ENCODE data around the gene HMCN1.
"Not testable (repeated sequence)": the region's sequence is repeated elsewhere in the genome, so short reads cannot be mapped to it uniquely, and the experiment has no call there.

The HMCN1 gene

GRCh38 chr1:186149591-186149990, 415.4 kb downstream of the HMCN1 start:
- no peak for DNase-seq (ENCODE audit: low read depth)
- TF ChIP-seq MYC (IDR thresholded peaks at IDR 0.05; ENCODE audit: low read depth, low read length) (no peak), CTCF (IDR thresholded peaks at IDR 0.05; ENCODE audit: low read depth, low read length) (no peak), POLR2A (IDR thresholded peaks at IDR 0.05; ENCODE audit: extremely low read depth, insufficient read length) (no peak)
- TF ChIP-seq, protein P1, sequence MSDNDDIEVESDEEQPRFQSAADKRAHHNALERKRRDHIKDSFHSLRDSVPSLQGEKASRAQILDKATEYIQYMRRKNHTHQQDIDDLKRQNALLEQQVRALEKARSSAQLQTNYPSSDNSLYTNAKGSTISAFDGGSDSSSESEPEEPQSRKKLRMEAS (IDR thresholded peaks at IDR 0.05; ENCODE audit: low read depth, low read length): no peak
- H3K4me3 ChIP-seq (ENCODE audit: low read depth, low read length): no peak overlapping the region

GRCh38 chr1:186152227-186152619, 418.0 kb downstream of the HMCN1 start:
- DNase-seq (ENCODE audit: low read depth): no peak
- no peak for TF ChIP-seq CTCF (IDR thresholded peaks at IDR 0.05; ENCODE audit: low read depth, low read length)
- TF ChIP-seq, protein P1 (IDR thresholded peaks at IDR 0.05; ENCODE audit: low read depth, low read length): no peak
- TF ChIP-seq POLR2A (IDR thresholded peaks at IDR 0.05; ENCODE audit: extremely low read depth, insufficient read length): no peak
- no peak for TF ChIP-seq MYC (IDR thresholded peaks at IDR 0.05; ENCODE audit: low read depth, low read length)
- H3K4me3 ChIP-seq (ENCODE audit: low read depth, low read length): no peak overlapping the region

GRCh38 chr1:186152620-186153239, 418.5 kb downstream of the HMCN1 start:
- DNase-seq (ENCODE audit: low read depth): peak; percentile 18
- TF ChIP-seq, protein P1 (IDR thresholded peaks at IDR 0.05; ENCODE audit: low read depth, low read length): no peak
- H3K4me3 ChIP-seq (ENCODE audit: low read depth, low read length): no peak overlapping the region

- TF ChIP-seq MYC (IDR thresholded peaks at IDR 0.05; ENCODE audit: low read depth, low read length) (no peak), POLR2A (IDR thresholded peaks at IDR 0.05; ENCODE audit: extremely low read depth, insufficient read length) (no peak), CTCF (IDR thresholded peaks at IDR 0.05; ENCODE audit: low read depth, low read length) (no peak)
- TF ChIP-seq, protein P1 (IDR thresholded peaks at IDR 0.05; ENCODE audit: low read depth, low read length): no peak
- H3K4me3 ChIP-seq (ENCODE audit: low read depth, low read length): no peak overlapping the region
- no peak for DNase-seq (ENCODE audit: low read depth)
Measured at GRCh38 chr1:186154651-186155050, 420.5 kb downstream of the HMCN1 start.

DNA sequence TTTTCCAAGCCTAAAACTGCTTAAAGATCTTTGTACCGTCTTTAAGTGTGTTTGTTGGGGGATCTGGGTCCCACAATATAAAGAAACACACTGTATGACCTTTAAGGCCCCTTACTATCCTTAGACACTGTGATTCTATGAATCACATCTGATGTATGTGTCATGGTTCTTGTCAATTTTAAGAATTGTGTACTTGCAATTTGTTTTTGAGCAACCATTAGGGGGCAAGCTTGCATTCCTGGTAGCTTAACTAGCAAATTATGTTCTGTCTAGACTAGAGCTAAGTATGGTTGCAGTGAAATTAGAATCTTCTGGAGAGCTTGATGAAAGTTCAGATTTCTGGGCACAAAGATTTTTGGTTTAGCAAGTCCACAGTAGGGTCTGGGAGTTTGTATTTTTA, 421.4 kb downstream of the HMCN1 start:
- H3K4me3 ChIP-seq (ENCODE audit: low read depth, low read length): no peak overlapping the region
- DNase-seq (ENCODE audit: low read depth): peak; percentile 40
- TF ChIP-seq CTCF (IDR thresholded peaks at IDR 0.05; ENCODE audit: low read depth, low read length) (peak; percentile 18), POLR2A (IDR thresholded peaks at IDR 0.05; ENCODE audit: extremely low read depth, insufficient read length) (no peak)

DNA sequence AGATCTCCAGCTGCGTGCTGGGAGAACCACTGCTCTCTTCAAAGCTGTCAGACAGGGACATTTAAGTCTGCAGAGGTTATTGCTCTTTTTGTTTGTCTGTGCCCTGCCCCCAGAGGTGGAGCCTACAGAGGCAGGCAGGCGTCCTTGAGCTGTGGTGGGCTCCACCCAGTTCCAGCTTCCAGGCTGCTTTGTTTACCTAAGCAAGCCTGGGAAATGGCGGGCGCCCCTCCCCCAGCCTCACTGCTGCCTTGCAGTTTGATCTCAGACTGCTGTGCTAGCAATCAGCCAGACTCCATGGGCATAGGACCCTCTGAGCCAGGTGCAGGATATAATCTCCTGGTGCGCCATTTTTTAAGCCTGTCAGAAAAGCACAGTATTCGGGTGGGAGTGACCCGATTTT, 428.7 kb downstream of the HMCN1 start:
- H3K4me3 ChIP-seq (ENCODE audit: low read depth, low read length); DNase-seq (ENCODE audit: low read depth): not testable (repeated sequence)

DNA sequence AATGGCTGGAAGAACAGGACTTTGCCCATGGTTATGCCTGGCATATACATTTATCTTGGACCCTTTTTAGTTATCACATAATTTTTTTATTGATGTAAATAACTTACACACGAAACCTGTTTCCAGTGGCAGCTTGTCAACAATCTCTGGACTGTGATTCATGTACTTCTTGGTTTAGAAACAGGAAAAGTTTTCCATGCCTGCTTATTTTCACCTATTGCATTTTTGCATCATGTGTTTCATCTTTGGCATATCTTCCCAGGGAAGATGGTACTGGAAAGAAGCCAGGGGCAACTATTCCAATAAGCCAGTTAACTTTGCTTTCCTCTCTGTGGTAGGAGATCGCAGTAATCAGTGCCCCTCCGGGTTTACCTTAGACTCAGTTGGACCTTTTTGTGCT, 430.6 kb downstream of the HMCN1 start:
- no peak for DNase-seq (ENCODE audit: low read depth)
- TF ChIP-seq CTCF (IDR thresholded peaks at IDR 0.05; ENCODE audit: low read depth, low read length): no peak
- TF ChIP-seq, protein P1 (IDR thresholded peaks at IDR 0.05; ENCODE audit: low read depth, low read length): no peak
- TF ChIP-seq MYC (IDR thresholded peaks at IDR 0.05; ENCODE audit: low read depth, low read length): no peak
- no peak for TF ChIP-seq POLR2A (IDR thresholded peaks at IDR 0.05; ENCODE audit: extremely low read depth, insufficient read length)
- no peak overlapping the region for H3K4me3 ChIP-seq (ENCODE audit: low read depth, low read length)
